ACHN (cell line): ENCODE results near the gene PHF2.

Experiments used
- DNase-seq: peaks from one replicate; pipeline ENCODE4 v3.0.0-alpha.2; 2015
- in situ Hi-C: cut with HindIII; loops from 2 replicates; pipeline ENCODE4 v1.10.0; 2017; ENCODE audit warnings: low sequenced_read_pairs, low pct_ligation_motif_present, low pct_unique_long_range_greater_than_20kb

PHF2 gene

GRCh38 chr9:93595461-93595860, 19.1 kb downstream of the PHF2 start:
- DNase-seq = no peak
- in situ Hi-C loops = no loop called here

GRCh38 chr9:93595861-93596365, 19.5 kb downstream of the PHF2 start:
- in situ Hi-C loops = no loop called here
- no peak for DNase-seq

- no peak for DNase-seq
- in situ Hi-C loops = no loop called here
Observed at GRCh38 chr9:93596399-93596798, 20.0 kb downstream of the PHF2 start.

- in situ Hi-C loops = no loop called here
- DNase-seq = no peak
Observed at GRCh38 chr9:93597142-93597706, 20.8 kb downstream of the PHF2 start.

- DNase-seq = no peak
- in situ Hi-C loops = no loop called here
Observed at GRCh38 chr9:93597871-93598646, 21.7 kb downstream of the PHF2 start.

GRCh38 chr9:93598647-93599241, 22.4 kb downstream of the PHF2 start:
- in situ Hi-C loops = no loop called here
- DNase-seq = no peak

- in situ Hi-C loops = no loop called here
Observed at GRCh38 chr9:93599571-93600403, 23.4 kb downstream of the PHF2 start.

GRCh38 chr9:93600504-93600903, 24.1 kb downstream of the PHF2 start:
- in situ Hi-C loops = no loop called here

More at GRCh38 chr9:93599571-93600403, 23.4 kb downstream of the PHF2 start:
- DNase-seq = no peak

GRCh38 chr9:93601063-93601462, 24.7 kb downstream of the PHF2 start:
- in situ Hi-C loops = no loop called here
- DNase-seq = no peak

More at GRCh38 chr9:93600504-93600903, 24.1 kb downstream of the PHF2 start:
- DNase-seq = no peak

GRCh38 chr9:93601666-93602065, 25.3 kb downstream of the PHF2 start:
- no peak for DNase-seq
- in situ Hi-C loops = no loop called here

- in situ Hi-C loops = no loop called here
- DNase-seq = no peak
Observed at GRCh38 chr9:93603011-93603410, 26.6 kb downstream of the PHF2 start.

GRCh38 chr9:93603906-93604326, 27.5 kb downstream of the PHF2 start:
- in situ Hi-C loops = no loop called here

GRCh38 chr9:93606187-93606586, 29.8 kb downstream of the PHF2 start:
- DNase-seq = no peak
- in situ Hi-C loops = no loop called here

More at GRCh38 chr9:93603906-93604326, 27.5 kb downstream of the PHF2 start:
- no peak for DNase-seq

GRCh38 chr9:93610206-93610605, 33.8 kb downstream of the PHF2 start:
- in situ Hi-C loops = no loop called here
- no peak for DNase-seq

- DNase-seq = no peak
- in situ Hi-C loops = no loop called here
Observed at GRCh38 chr9:93612052-93612795, 35.8 kb downstream of the PHF2 start.

GRCh38 chr9:93612796-93613154, 36.4 kb downstream of the PHF2 start:
- DNase-seq = no peak

GRCh38 chr9:93613174-93613573, 36.8 kb downstream of the PHF2 start:
- no peak for DNase-seq
- in situ Hi-C loops = no loop called here

More at GRCh38 chr9:93612796-93613154, 36.4 kb downstream of the PHF2 start:
- in situ Hi-C loops = no loop called here

GRCh38 chr9:93613791-93614190, 37.4 kb downstream of the PHF2 start:
- in situ Hi-C loops = no loop called here
- DNase-seq = no peak
